ENCODE data around the gene CDC42.

The CDC42 gene

DNA sequence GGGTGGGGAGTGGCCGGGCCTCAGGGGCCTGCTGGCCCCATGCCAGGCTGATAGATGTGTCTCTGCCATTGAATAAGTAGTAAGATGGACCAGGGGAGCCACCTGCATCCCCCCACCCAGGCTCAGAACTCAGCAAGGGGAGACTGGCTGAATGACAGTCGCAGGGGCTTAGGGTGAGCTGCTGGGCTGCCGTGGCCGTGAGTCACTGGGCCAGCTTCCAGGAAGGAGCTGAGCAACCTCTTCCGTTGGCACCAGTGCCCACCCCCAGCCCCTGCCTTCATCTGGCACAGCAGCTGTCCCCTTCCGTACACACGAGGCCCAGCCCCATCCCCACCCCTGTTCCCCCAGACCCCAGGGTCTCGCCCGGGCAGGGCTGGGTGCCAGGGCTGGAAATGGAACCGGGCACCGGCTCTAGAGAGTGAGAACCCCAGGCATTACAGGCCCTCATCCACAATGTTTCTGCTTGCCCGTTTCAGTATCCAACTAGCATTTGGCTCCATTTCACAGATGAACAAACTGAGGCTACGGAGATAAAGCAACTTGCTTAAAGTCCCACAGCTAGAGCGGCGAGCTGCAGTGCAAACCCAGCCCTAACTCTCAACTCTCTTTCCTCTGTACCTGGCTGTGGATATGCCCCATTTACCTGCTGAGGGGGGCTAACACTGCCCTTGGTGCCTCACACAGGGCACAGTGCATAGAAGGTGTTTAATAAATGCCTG lies 80.2 kb downstream of the CDC42 start:
- DNase-seq: no peak

DNA sequence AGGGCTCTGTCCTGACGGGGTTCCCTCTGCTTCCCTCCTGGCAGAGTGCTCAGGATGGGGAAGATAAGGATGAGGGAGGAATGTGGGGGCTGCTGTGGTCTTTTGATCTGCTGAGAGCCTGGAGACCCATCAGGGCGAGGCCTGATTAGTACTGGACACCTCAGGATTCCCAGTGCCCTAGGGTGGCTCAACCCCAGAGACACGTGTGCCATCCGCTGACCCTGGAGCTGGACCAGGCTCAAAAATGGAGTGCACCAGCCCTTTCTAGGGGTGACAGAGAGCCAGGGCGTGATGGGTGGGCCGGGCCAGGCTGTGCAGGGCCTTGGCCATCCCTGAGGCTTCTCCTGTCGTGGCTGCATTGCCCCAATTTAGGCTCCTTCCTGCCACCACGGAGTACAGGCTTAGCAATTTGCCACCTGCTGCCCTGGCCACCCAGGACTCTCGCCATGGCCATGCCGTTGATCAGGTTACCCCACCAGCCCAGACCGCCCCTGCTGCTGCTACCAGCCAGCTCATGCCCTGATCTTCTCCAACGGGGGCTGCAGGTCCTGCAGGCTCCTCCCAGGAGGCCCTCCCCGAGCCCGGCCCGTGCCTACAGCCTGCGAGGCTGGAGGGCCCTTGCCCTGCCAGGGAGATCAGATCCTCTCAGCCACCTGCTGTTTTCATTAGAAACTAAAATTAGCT lies 80.9 kb downstream of the CDC42 start:
- DNase-seq: no peak

DNA sequence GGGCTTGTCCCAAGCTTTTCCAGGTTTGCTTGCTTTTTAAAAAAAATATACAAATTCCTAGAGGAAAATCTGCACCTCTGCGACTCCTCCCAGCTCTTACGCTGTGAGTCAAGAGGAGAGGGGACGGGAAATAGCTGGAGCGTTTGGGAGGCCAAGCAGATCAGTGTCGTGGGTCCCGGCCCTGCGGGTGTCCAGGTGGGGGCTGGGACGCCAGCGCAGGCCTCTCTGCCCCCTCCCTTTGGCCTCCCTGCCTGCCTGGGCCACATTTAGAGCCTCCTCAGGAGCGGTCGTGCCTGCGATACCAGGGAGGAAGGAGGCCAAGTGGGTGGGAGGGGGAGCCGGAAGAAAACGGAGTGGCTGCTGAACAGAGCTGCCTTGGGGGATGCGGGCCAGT lies 81.4 kb downstream of the CDC42 start:
- DNase-seq: no peak

DNA sequence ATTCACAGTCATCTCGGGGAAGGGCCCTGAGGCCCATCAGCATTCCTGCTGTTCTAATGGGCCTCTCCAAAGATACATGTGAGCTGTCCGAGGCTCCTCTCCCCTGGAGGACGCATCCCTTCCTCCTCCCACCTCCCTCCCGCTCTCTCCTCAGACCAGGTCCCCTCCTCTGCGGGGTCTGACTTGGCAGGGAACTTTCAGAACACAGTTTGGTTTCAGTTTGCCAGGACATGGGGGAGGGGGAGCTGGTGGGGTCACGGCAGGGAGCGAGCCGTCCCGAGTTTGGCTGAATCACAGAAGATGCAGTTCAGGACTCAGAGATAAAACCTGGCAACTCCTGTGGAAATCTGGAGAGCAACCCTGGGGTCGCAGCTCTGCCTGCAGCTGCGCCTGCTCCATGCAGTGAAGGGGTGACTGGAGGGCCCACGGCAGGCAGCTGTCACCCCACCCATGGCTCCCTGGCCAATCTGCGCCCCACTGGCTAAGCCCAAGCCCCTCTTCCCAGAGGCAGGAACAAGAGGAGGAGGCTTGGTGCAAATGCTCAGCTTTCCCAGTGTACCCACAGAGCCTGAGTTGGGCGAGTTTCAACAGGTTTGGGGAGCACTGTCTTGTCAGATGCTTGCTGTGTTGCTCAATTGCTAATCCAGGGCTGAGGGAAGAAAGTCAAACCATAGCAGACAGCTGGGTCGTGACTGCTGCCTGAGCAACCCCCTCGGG lies 84.7 kb downstream of the CDC42 start:
- no peak for DNase-seq

DNA sequence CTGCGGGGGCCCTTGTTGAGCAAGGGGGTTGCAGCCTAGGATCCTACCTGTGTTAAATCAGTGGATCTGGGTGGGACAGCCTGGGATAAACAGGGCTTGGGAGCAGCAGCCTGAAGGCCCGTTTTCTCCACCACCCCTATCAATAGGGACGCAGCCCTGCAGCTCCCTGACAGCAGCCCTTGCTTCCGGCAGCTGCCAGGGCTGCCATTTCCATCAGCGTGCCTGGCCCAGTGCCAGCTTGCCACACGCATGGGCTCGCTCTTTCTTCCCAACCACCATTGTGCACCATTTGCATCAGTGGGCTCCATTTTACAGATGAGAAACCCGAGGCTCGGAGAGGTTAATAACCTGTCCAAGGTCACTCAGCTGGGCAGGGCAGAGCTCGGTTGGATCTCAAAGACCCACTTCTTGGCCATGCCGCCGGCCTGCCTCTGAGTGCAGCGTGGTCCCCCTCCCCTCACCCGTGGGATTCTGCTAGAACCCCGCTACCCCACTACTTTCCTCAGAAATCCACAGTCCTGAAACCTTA lies 86.6 kb downstream of the CDC42 start:
- no peak for DNase-seq

DNA sequence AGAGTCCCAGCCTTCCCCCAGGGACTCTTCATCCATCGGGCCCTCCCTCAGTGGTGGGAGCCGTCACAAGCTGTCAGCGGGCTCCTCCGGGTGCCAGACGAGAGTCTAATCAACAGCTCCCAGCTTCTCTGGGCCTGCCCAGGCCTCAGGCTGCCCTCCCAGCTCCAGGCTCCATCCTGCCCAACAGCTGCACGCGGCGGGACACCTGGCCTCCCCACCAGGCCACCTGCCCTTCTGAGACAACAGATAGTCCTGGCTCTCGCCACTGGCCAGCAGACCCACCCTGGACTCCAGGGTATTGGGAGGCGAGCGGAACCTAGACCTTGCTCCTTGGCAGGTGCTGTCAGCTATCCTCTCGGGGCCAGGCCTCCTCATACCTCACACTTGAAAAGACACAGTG lies 87.3 kb downstream of the CDC42 start:
- no peak for DNase-seq

Measured in CD4-positive, alpha-beta T cell treated with Interleukin-12 subunit alpha and Interleukin-12 subunit beta, for 1 hour (primary cell).